A549 (cell line): Measurements from ENCODE around the gene ZXDC.

Source experiments
- CTCF ChIP-seq: fragments of >200 bp; sonication (Bioruptor Twin); formaldehyde crosslinking; IDR thresholded peaks from 3 replicates; pipeline ENCODE4 v1.5.1; 2016
- EP300 ChIP-seq, 2 experiments: fragments of >200 bp; sonication (Bioruptor Twin); formaldehyde crosslinking; IDR thresholded peaks; 2 replicates in 1 of 2; 3 replicates in 1 of 2; pipeline ENCODE4 v1.6.1; 2016 to 2017
- JUN ChIP-seq, 2 experiments: fragments of >200 bp; sonication (Bioruptor Twin); formaldehyde crosslinking; IDR thresholded peaks; 2 replicates in 1 of 2; 3 replicates in 1 of 2; pipeline ENCODE4 v1.6.1; 2016 to 2017
- KDM1A ChIP-seq: fragments of 200-600 bp; sonication (generic); IDR thresholded peaks from 2 replicates; pipeline ENCODE4 v1.6.1; 2016; ENCODE audit warnings: low read depth, mild to moderate bottlenecking
- POLR2A ChIP-seq: IDR thresholded peaks from 2 replicates; pipeline ENCODE4 v1.6.1; 2012; ENCODE audit warnings: mild to moderate bottlenecking, low read length
- REST ChIP-seq: fragments of 200-600 bp; sonication (generic); IDR thresholded peaks from 2 replicates; pipeline ENCODE4 v1.6.1; 2016; ENCODE audit warnings: antibody characterized with exemption, mild to moderate bottlenecking, moderate library complexity
- RFX5 ChIP-seq: fragments of 450-650 bp; IDR thresholded peaks from 2 replicates; pipeline ENCODE4 v1.7.1; 2014; ENCODE audit warnings: antibody characterized with exemption, mild to moderate bottlenecking, moderate library complexity
- USF2 ChIP-seq: fragments of 450-650 bp; IDR thresholded peaks from 2 replicates; pipeline ENCODE4 v1.6.1; 2014; ENCODE audit warnings: antibody characterized with exemption
- TF ChIP-seq, protein P1 (sequence below): IDR thresholded peaks from 2 replicates; pipeline ENCODE4 v1.6.1; 2012; ENCODE audit warnings: low read depth, borderline replicate concordance
- TF ChIP-seq, protein P2 (sequence below): IDR thresholded peaks from 2 replicates; pipeline ENCODE4 v1.6.1; 2012

DNA sequence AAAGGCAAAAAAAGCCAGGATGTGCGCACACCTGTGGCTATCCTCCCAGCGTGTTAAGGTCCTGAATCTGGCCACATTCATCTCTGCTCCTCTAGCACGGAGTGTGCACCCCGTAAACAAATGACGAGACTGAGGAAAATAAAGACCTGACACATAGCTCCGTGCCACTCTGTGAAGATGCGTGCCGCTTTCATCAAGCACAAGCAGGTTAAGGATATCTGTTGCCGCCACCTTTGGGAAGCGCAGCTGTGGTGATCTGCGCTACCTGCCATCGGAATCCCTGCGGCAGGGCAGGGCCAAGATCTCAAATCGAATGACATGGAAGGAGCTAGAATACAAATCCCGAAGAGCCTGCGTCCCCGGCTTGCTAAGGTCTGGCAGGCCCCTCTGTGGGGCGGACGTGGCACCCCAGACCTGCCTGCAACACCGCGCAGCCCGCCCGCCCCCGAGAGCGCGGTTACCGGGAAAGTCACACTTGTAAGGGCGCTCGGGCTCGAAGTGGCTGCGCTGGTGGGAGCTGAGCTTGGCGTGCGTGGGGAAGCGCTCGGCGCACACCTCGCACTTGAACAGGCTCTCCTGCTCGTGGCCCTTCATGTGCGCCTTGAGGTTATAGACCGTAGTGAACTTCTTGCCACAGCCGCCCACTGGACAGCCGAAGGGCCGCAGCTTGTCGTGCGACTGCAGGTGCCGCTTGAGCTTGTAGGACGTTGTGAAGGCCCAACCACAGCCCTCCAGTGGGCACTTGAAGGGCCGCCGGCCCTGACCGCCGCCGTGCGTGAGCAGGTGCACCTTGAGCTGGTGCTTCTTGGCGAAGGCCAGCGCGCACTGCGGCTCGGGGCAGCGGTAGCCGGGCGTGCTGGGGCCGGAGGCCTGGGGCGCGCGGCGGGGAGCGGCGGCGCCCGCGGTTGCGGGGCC lies 936 bp downstream of the ZXDC start:
- TF ChIP-seq POLR2A (no peak), KDM1A (no peak), CTCF (no peak), RFX5 (no peak), EP300 (IDR thresholded peaks at IDR 0.05) (no peak), JUN (IDR thresholded peaks at IDR 0.05) (no peak), USF2 (no peak), REST (no peak)
- TF ChIP-seq, protein P1, sequence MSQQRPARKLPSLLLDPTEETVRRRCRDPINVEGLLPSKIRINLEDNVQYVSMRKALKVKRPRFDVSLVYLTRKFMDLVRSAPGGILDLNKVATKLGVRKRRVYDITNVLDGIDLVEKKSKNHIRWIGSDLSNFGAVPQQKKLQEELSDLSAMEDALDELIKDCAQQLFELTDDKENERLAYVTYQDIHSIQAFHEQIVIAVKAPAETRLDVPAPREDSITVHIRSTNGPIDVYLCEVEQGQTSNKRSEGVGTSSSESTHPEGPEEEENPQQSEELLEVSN, result no peak
- TF ChIP-seq, protein P2, sequence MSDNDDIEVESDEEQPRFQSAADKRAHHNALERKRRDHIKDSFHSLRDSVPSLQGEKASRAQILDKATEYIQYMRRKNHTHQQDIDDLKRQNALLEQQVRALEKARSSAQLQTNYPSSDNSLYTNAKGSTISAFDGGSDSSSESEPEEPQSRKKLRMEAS, result no peak
